K562 (cell line): Measurements from ENCODE around the gene GGA3. TPM values are rescaled to one million over a fixed set of nuclear protein-coding genes. Genes with fewer than 3 reads are reported as not detected.

Source experiments
- BRD4 ChIP-seq: fragments of 200-600 bp; sonication (generic); IDR thresholded peaks from 2 replicates; pipeline ENCODE4 v1.6.1; 2017; ENCODE audit warnings: inconsistent platforms
- JUN ChIP-seq, 2 experiments: sonication (generic) in 1 of 2; formaldehyde crosslinking in 1 of 2; IDR thresholded peaks; 2 replicates each; pipeline versions ENCODE4 v1.6.1 to v1.8.0; 2012 to 2022; ENCODE audit warnings: borderline replicate concordance in 2 of 2, mild to moderate bottlenecking in 2 of 2, improper control_type of control experiment in 1 of 2, low read depth in 1 of 2, low read length in 1 of 2, missing genetic modification reagents in 1 of 2
- MBD1 ChIP-seq: fragments of 250-450 bp; sonication (Bioruptor Pico); IDR thresholded peaks from 2 replicates; pipeline ENCODE4 v1.8.0; 2022; ENCODE audit warnings: inconsistent platforms
- MECOM ChIP-seq: fragments of 250-450 bp; sonication (Bioruptor Pico); IDR thresholded peaks from 2 replicates; pipeline ENCODE4 v1.8.0; 2022; ENCODE audit warnings: inconsistent platforms
- NR2F6 ChIP-seq: fragments of 450-650 bp; formaldehyde crosslinking; IDR thresholded peaks from 2 replicates; pipeline ENCODE4 v1.4.0; 2020; ENCODE audit warnings: mild to moderate bottlenecking
- PCBP1 ChIP-seq: fragments of 200-400 bp; formaldehyde crosslinking; IDR thresholded peaks from 2 replicates; pipeline ENCODE4 v1.6.1; 2018; ENCODE audit warnings: mild to moderate bottlenecking, low read depth, low read length; ENCODE audit not compliant: poor library complexity, severe bottlenecking
- RAD21 ChIP-seq, 2 experiments: fragments of 250-450 bp in 1 of 2; fragments of 450-650 bp in 1 of 2; sonication (Bioruptor Pico) in 1 of 2; formaldehyde crosslinking in 1 of 2; IDR thresholded peaks in 1 of 2; conservative IDR thresholded peaks in 1 of 2; 2 replicates each; pipeline versions ENCODE4 v1.4.0 to v1.8.0; 2020 to 2022; ENCODE audit warnings: mild to moderate bottlenecking in 2 of 2, moderate library complexity in 1 of 2
- ZBTB26 ChIP-seq: fragments of 450-650 bp; formaldehyde crosslinking; IDR thresholded peaks from 2 replicates; pipeline ENCODE4 v1.4.0; 2022; ENCODE audit warnings: missing genetic modification characterization
- ZNF224 ChIP-seq: sonication (generic); formaldehyde crosslinking; IDR thresholded peaks from 2 replicates; pipeline ENCODE4 v1.8.0; 2022; ENCODE audit warnings: mild to moderate bottlenecking, missing genetic modification reagents
- ZNF239 ChIP-seq: fragments of 250-450 bp; sonication (Bioruptor Pico); IDR thresholded peaks from 2 replicates; pipeline ENCODE4 v1.4.0; 2020; ENCODE audit warnings: mild to moderate bottlenecking
- polyA plus RNA-seq, 8 experiments: library from polyadenylated mRNA; depleted of rRNA in 4 of 8; stranded (reverse) in 5 of 8; unstranded in 3 of 8; fragments of >200 nt; fragmentation: Nextera tagmentation in 2 of 8; fragmentation: Illumina TruSeq in 1 of 8; extraction: Ambion mirVana in 2 of 8; extraction: Trizol in 1 of 8; gene quantifications; 2 replicates each; pipeline versions ENCODE4 v1.2.1 to v1.2.3, GENCODE V29; 2011 to 2014; ENCODE audit warnings: inconsistent platforms in 1 of 8, missing spikeins in 1 of 8
- total RNA-seq, 7 experiments: library from RNA; depleted of rRNA in 6 of 7; stranded (reverse); fragments of >200 nt in 6 of 7; fragmentation: Illumina TruSeq in 2 of 7; extraction: Trizol in 2 of 7; gene quantifications; 2 replicates each; pipeline versions ENCODE4 v1.2.1 to v1.2.3, GENCODE V29; 2011 to 2021; ENCODE audit warnings: low replicate concordance in 1 of 7
- TF ChIP-seq, protein P1 (sequence below): fragments of 450-650 bp; IDR thresholded peaks from 2 replicates; pipeline ENCODE4 v1.6.1; 2016; ENCODE audit warnings: mild to moderate bottlenecking, moderate library complexity

GGA3 gene
- total and polyA plus RNA-seq, 9 of the 15 experiments (the other 6 are each of a cell fraction or from before 2014, with no cell fraction given) = 5.7 to 64.9 (median 25.4) TPM

- TF ChIP-seq, protein P1, sequence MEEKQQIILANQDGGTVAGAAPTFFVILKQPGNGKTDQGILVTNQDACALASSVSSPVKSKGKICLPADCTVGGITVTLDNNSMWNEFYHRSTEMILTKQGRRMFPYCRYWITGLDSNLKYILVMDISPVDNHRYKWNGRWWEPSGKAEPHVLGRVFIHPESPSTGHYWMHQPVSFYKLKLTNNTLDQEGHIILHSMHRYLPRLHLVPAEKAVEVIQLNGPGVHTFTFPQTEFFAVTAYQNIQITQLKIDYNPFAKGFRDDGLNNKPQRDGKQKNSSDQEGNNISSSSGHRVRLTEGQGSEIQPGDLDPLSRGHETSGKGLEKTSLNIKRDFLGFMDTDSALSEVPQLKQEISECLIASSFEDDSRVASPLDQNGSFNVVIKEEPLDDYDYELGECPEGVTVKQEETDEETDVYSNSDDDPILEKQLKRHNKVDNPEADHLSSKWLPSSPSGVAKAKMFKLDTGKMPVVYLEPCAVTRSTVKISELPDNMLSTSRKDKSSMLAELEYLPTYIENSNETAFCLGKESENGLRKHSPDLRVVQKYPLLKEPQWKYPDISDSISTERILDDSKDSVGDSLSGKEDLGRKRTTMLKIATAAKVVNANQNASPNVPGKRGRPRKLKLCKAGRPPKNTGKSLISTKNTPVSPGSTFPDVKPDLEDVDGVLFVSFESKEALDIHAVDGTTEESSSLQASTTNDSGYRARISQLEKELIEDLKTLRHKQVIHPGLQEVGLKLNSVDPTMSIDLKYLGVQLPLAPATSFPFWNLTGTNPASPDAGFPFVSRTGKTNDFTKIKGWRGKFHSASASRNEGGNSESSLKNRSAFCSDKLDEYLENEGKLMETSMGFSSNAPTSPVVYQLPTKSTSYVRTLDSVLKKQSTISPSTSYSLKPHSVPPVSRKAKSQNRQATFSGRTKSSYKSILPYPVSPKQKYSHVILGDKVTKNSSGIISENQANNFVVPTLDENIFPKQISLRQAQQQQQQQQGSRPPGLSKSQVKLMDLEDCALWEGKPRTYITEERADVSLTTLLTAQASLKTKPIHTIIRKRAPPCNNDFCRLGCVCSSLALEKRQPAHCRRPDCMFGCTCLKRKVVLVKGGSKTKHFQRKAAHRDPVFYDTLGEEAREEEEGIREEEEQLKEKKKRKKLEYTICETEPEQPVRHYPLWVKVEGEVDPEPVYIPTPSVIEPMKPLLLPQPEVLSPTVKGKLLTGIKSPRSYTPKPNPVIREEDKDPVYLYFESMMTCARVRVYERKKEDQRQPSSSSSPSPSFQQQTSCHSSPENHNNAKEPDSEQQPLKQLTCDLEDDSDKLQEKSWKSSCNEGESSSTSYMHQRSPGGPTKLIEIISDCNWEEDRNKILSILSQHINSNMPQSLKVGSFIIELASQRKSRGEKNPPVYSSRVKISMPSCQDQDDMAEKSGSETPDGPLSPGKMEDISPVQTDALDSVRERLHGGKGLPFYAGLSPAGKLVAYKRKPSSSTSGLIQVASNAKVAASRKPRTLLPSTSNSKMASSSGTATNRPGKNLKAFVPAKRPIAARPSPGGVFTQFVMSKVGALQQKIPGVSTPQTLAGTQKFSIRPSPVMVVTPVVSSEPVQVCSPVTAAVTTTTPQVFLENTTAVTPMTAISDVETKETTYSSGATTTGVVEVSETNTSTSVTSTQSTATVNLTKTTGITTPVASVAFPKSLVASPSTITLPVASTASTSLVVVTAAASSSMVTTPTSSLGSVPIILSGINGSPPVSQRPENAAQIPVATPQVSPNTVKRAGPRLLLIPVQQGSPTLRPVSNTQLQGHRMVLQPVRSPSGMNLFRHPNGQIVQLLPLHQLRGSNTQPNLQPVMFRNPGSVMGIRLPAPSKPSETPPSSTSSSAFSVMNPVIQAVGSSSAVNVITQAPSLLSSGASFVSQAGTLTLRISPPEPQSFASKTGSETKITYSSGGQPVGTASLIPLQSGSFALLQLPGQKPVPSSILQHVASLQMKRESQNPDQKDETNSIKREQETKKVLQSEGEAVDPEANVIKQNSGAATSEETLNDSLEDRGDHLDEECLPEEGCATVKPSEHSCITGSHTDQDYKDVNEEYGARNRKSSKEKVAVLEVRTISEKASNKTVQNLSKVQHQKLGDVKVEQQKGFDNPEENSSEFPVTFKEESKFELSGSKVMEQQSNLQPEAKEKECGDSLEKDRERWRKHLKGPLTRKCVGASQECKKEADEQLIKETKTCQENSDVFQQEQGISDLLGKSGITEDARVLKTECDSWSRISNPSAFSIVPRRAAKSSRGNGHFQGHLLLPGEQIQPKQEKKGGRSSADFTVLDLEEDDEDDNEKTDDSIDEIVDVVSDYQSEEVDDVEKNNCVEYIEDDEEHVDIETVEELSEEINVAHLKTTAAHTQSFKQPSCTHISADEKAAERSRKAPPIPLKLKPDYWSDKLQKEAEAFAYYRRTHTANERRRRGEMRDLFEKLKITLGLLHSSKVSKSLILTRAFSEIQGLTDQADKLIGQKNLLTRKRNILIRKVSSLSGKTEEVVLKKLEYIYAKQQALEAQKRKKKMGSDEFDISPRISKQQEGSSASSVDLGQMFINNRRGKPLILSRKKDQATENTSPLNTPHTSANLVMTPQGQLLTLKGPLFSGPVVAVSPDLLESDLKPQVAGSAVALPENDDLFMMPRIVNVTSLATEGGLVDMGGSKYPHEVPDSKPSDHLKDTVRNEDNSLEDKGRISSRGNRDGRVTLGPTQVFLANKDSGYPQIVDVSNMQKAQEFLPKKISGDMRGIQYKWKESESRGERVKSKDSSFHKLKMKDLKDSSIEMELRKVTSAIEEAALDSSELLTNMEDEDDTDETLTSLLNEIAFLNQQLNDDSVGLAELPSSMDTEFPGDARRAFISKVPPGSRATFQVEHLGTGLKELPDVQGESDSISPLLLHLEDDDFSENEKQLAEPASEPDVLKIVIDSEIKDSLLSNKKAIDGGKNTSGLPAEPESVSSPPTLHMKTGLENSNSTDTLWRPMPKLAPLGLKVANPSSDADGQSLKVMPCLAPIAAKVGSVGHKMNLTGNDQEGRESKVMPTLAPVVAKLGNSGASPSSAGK = peak; percentile 92
- no peak for TF ChIP-seq ZBTB26 (CRISPR knock-in tag)
- TF ChIP-seq JUN (IDR thresholded peaks at IDR 0.05; ENCODE audit: borderline replicate concordance, low read depth, low read length) = no peak; the same call in 1 of the 2 replicates
- TF ChIP-seq JUN (CRISPR knock-in tag; IDR thresholded peaks at IDR 0.05; ENCODE audit: borderline replicate concordance) = peak; percentile 69; the same call in 1 of the 2 replicates
- TF ChIP-seq NR2F6 (CRISPR knock-in tag) = no peak
- no peak for TF ChIP-seq PCBP1
- TF ChIP-seq MBD1 (CRISPR knock-in tag) = no peak
- TF ChIP-seq MECOM (CRISPR knock-in tag) = no peak; the same call in 1 of the 2 replicates
- peak in 1 of 2 experiments; percentile 21; a peak in 3 of 4 replicates for TF ChIP-seq RAD21 (CRISPR knock-in tag; conservative IDR thresholded peaks at IDR 0.05 in 1 of 2, IDR thresholded peaks at IDR 0.05 in 1 of 2)
- no peak for TF ChIP-seq ZNF224 (CRISPR knock-in tag)
- TF ChIP-seq ZNF239 (CRISPR knock-in tag) = no peak
- TF ChIP-seq BRD4 = no peak
Measured at GRCh38 chr17:75205037-75205792, 56.2 kb downstream of the GGA3 start, which contains the start of gene NUP85 (continued).
